Spleen (tissue), 11 donors: Measurements from ENCODE around the gene TENM3. TPM values are rescaled to one million over a fixed set of nuclear protein-coding genes. Genes with fewer than 3 reads are reported as not detected.

ENCODE experiments used
- DNase-seq: peaks from one replicate; pipeline ENCODE4 v3.0.0-alpha.2; 2020
- H3K27ac ChIP-seq, 8 donors: fragments of 200-600 bp; sonication (generic) in 7 of 8; 1 replicate in 4 of 8; 2 replicates in 4 of 8; pipeline versions ENCODE4 v1.5.0 to v1.8.0; 2016 to 2021; ENCODE audit warnings: inconsistent platforms in 4 of 8, mild to moderate bottlenecking in 4 of 8, moderate library complexity in 1 of 8
- H3K27me3 ChIP-seq, 7 donors: fragments of 200-600 bp; sonication (generic) in 6 of 7; replicated peaks in 1 of 7; 1 replicate in 4 of 7; 2 replicates in 3 of 7; pipeline versions ENCODE4 v1.5.0 to v1.8.0; 2016 to 2021; ENCODE audit warnings: inconsistent platforms in 3 of 7, mild to moderate bottlenecking in 1 of 7
- H3K36me3 ChIP-seq, 6 donors: fragments of 200-600 bp; sonication (generic) in 5 of 6; 1 replicate in 4 of 6; 2 replicates in 2 of 6; pipeline versions ENCODE4 v1.5.0 to v1.8.0; 2016 to 2021; ENCODE audit warnings: inconsistent platforms in 2 of 6
- H3K4me1 ChIP-seq, 6 donors: fragments of 200-600 bp; sonication (generic) in 5 of 6; 1 replicate in 3 of 6; 2 replicates in 3 of 6; pipeline versions ENCODE4 v1.5.0 to v1.8.0; 2016 to 2021; ENCODE audit warnings: inconsistent platforms in 3 of 6
- H3K4me3 ChIP-seq, 8 donors: fragments of 200-600 bp; sonication (generic) in 7 of 8; 1 replicate in 4 of 8; 2 replicates in 4 of 8; pipeline versions ENCODE4 v1.5.0 to v1.8.0; 2016 to 2021; ENCODE audit warnings: inconsistent platforms in 4 of 8, mild to moderate bottlenecking in 4 of 8, moderate library complexity in 2 of 8
- H3K9me3 ChIP-seq, 8 donors: fragments of 200-600 bp; sonication (generic) in 7 of 8; 1 replicate in 4 of 8; 2 replicates in 4 of 8; pipeline versions ENCODE4 v1.5.0 to v1.8.0; 2016 to 2021; ENCODE audit warnings: inconsistent platforms in 4 of 8
- POLR2A ChIP-seq, 3 donors: fragments of 450-650 bp; IDR thresholded peaks; one replicate each; pipeline ENCODE4 v1.5.1; 2017; ENCODE audit warnings: antibody characterized with exemption in 3 of 3, mild to moderate bottlenecking in 1 of 3
- POLR2AphosphoS5 ChIP-seq, 3 donors: sonication (generic); formaldehyde crosslinking; IDR thresholded peaks; one replicate each; pipeline ENCODE4 v1.5.1; 2017; ENCODE audit warnings: antibody characterized with exemption in 3 of 3
- WGBS, 5 donors: extraction: QIAGEN DNeasy Blood & Tissue Kit in 3 of 5; methylation state at CpG; one replicate each; pipeline versions ENCODE4 v1.1.5 to v1.1.7; 2013 to 2018; 5-methylcytosine and 5-hydroxymethylcytosine counted together
- intact Hi-C: fragments of 100-400 bp; cut with DNase I; formaldehyde crosslinking; loops from one replicate; pipeline ENCODE4 v1.15.0; 2023; ENCODE audit warnings: low total_unique reads
- polyA plus RNA-seq, 3 donors: library from polyadenylated mRNA; stranded (reverse); fragments of 200-250 nt; gene quantifications; one replicate each; pipeline ENCODE4 v1.2.1, GENCODE V29; 2013
- total RNA-seq, 7 donors: library from RNA; depleted of rRNA in 3 of 7; stranded (reverse); fragments of >200 nt in 3 of 7; fragmentation: NEBNext Ultra II Directional in 4 of 7; extraction: Animal tissue kit (Norgen Biotek cat#: 25700) in 4 of 7; gene quantifications; one replicate each; pipeline versions ENCODE4 v1.1.0 to v1.2.1, GENCODE V29; 2016 to 2021
- TF ChIP-seq, protein P1 (sequence below), 11 experiments: fragments of 200-600 bp in 7 of 11; fragments of 450-650 bp in 4 of 11; sonication (generic) in 4 of 11; IDR thresholded peaks in 8 of 11; conservative IDR thresholded peaks in 3 of 11; 1 replicate in 7 of 11; 2 replicates in 4 of 11; pipeline versions ENCODE4 v1.4.0 to v1.8.0; 2016 to 2021; ENCODE audit warnings: antibody characterized with exemption in 11 of 11, inconsistent platforms in 4 of 11, mild to moderate bottlenecking in 1 of 11
- donor health status: healthy with polysubstance abuse.
- donor health status: DM: no; HTN: no; CAD: no; lungs with moderate emphysema.
- donor health status: DM: no; HTN: no; CAD: no.
- donor health status: Bipolar disorder and iron deficiency.
- donor health status: healthy.
- donor health status: DM: no; HTN: no; CAD: no.
- donor health status: DM: yes; HTN: yes; CAD: no.

The TENM3 gene
- total and polyA plus RNA-seq, 10 donors: 0.37 to 45.6 (median 17.7) TPM

DNA sequence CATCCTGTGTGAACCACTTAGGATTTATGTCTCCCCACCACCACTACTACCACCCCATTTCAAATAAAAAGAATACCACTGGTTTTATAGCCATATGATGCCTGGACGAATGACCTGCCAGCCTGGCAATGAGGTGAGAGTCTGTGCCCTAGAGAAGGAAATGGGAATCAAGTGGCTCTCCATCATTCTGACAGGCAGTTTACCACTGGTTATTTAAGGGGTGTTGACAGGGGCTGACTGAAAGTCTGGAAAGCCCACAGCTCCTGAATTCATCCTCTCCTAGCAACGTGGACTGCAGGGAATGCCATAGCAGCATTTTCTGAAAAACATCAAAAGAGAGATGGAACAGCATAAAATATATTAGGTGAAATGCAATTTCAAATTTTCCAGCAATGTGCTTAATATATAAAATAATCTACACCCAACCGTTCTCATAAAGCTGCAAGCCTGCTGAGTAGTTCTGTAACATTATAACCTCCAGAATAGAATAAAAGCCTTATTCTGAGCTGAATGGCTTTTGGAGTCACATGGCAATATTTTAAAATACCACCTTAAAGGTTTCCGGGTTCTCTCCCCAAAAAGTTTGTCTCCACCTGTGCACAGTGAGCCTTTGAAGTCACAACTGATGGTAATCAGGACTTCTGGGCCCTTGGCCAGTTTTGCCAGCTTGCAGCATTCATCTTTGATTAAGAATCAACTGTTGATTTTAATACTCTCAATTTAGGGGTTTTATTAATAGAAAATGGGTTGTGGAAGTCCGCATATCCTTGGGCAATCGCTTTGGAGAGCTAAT, 552.4 kb downstream of the TENM3 start:
- WGBS, 5 donors: 64 to 76% (median 71%) methylated on average over 6 of the region's 6 CpGs
- no peak for DNase-seq
- peaks cover 0 to 12% (median 0%) of the 10 kb centered on the region in 7 donors for H3K27me3 ChIP-seq
- intact Hi-C loops: no loop called here
- no peak overlapping the region for H3K4me3 ChIP-seq
- H3K4me1 ChIP-seq: no peaks in the 10 kb centered on the region
- peaks cover 0 to 11% (median 0%) of the 10 kb centered on the region in 6 donors for H3K36me3 ChIP-seq
- H3K9me3 ChIP-seq: peaks cover 0 to 11% (median 0%) of the 10 kb centered on the region in 8 donors
- H3K27ac ChIP-seq: no peak overlapping the region
- TF ChIP-seq POLR2AphosphoS5 (IDR thresholded peaks at IDR 0.05) (no peak), POLR2A (IDR thresholded peaks at IDR 0.05) (no peak)
- TF ChIP-seq, protein P1, sequence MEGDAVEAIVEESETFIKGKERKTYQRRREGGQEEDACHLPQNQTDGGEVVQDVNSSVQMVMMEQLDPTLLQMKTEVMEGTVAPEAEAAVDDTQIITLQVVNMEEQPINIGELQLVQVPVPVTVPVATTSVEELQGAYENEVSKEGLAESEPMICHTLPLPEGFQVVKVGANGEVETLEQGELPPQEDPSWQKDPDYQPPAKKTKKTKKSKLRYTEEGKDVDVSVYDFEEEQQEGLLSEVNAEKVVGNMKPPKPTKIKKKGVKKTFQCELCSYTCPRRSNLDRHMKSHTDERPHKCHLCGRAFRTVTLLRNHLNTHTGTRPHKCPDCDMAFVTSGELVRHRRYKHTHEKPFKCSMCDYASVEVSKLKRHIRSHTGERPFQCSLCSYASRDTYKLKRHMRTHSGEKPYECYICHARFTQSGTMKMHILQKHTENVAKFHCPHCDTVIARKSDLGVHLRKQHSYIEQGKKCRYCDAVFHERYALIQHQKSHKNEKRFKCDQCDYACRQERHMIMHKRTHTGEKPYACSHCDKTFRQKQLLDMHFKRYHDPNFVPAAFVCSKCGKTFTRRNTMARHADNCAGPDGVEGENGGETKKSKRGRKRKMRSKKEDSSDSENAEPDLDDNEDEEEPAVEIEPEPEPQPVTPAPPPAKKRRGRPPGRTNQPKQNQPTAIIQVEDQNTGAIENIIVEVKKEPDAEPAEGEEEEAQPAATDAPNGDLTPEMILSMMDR (IDR thresholded peaks at IDR 0.05 in 8 of 11, conservative IDR thresholded peaks at IDR 0.05 in 3 of 11): no peak

DNA sequence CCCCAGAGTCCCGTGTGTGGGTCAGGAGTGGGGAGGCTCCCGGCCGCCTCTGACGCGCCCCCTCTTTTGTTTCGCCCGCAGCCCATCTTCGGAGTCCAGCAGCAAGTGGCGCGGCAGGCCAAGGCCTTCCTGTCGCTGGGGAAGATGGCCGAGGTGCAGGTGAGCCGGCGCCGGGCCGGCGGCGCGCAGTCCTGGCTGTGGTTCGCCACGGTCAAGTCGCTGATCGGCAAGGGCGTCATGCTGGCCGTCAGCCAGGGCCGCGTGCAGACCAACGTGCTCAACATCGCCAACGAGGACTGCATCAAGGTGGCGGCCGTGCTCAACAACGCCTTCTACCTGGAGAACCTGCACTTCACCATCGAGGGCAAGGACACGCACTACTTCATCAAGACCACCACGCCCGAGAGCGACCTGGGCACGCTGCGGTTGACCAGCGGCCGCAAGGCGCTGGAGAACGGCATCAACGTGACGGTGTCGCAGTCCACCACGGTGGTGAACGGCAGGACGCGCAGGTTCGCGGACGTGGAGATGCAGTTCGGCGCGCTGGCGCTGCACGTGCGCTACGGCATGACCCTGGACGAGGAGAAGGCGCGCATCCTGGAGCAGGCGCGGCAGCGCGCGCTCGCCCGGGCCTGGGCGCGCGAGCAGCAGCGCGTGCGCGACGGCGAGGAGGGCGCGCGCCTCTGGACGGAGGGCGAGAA, 556.5 kb downstream of the TENM3 start:
- H3K27me3 ChIP-seq: peaks cover 0 to 12% (median 0%) of the 10 kb centered on the region in 7 donors
- intact Hi-C loops: loop anchor here (10.0 kb wide), 2 partner anchors 125 to 325 kb away; no protein-coding TSS in a partner anchor
- H3K4me3 ChIP-seq: no peak overlapping the region
- TF ChIP-seq POLR2A (IDR thresholded peaks at IDR 0.05) (no peak), POLR2AphosphoS5 (IDR thresholded peaks at IDR 0.05) (no peak)
- TF ChIP-seq, protein P1 (IDR thresholded peaks at IDR 0.05 in 8 of 11, conservative IDR thresholded peaks at IDR 0.05 in 3 of 11): no peak
- no peak overlapping the region for H3K27ac ChIP-seq
- H3K9me3 ChIP-seq: peaks cover 0 to 11% (median 0%) of the 10 kb centered on the region in 8 donors
- DNase-seq: no peak
- 94 to 97% (median 95%) methylated on average over 63 to 85 of the region's 85 CpGs for WGBS, 5 donors
- no peaks in the 10 kb centered on the region for H3K4me1 ChIP-seq
- H3K36me3 ChIP-seq: peaks cover 0 to 7% (median 0%) of the 10 kb centered on the region in 6 donors

DNA sequence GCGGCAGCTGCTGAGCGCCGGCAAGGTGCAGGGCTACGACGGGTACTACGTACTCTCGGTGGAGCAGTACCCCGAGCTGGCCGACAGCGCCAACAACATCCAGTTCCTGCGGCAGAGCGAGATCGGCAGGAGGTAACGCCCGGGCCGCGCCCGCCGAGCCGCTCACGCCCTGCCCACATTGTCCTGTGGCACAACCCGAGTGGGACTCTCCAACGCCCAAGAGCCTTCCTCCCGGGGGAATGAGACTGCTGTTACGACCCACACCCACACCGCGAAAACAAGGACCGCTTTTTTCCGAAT, 557.0 kb downstream of the TENM3 start:
- DNase-seq: no peak
- Histone ChIP-seq H3K9me3 (peaks cover 0 to 11% (median 0%) of the 10 kb centered on the region in 8 donors), H3K4me1 (no peaks in the 10 kb centered on the region), H3K27me3 (peaks cover 0 to 11% (median 0%) of the 10 kb centered on the region in 7 donors), H3K4me3 (no peak overlapping the region), H3K36me3 (peaks cover 0 to 7% (median 0%) of the 10 kb centered on the region in 6 donors), H3K27ac (no peak overlapping the region)
- 85 to 93% (median 90%) methylated on average over 29 of the region's 29 CpGs for WGBS, 5 donors
- no peak for TF ChIP-seq POLR2AphosphoS5 (IDR thresholded peaks at IDR 0.05)
- TF ChIP-seq, protein P1 (IDR thresholded peaks at IDR 0.05 in 8 of 11, conservative IDR thresholded peaks at IDR 0.05 in 3 of 11): no peak
- TF ChIP-seq POLR2A (IDR thresholded peaks at IDR 0.05): no peak
- intact Hi-C loops: loop anchor here (10.0 kb wide), 2 partner anchors 125 to 325 kb away; no protein-coding TSS in a partner anchor

DNA sequence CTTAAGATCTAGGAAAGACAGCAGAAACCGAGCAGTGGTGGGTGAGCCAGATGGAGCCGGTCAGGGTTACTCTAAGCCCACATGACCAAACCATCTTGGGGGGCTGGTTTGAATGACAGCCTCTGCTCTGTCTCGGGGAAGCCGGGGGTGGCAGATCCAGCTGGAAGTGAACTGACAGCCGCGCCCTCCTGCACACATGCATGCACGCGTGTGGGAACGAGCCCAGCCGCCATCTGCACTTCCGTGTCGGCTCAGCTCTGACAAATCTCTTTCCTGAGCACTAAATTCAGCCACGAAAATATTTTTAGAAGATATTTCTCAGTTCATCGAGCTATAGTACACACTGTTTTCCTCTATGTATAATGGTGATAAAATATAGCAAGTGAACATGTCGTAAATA, 558.4 kb downstream of the TENM3 start:
- no peak for DNase-seq
- peaks cover 0 to 11% (median 0%) of the 10 kb centered on the region in 8 donors for H3K9me3 ChIP-seq
- no peak overlapping the region for H3K4me3 ChIP-seq
- WGBS, 5 donors: 80 to 88% (median 86%) methylated on average over 15 of the region's 15 CpGs
- intact Hi-C loops: loop anchor here (10.0 kb wide), 2 partner anchors 123 to 327 kb away; no protein-coding TSS in a partner anchor
- peaks cover 0 to 7% (median 0%) of the 10 kb centered on the region in 6 donors for H3K36me3 ChIP-seq
- no peak overlapping the region for H3K27ac ChIP-seq
- H3K4me1 ChIP-seq: peaks cover 0 to 7% (median 6%) of the 10 kb centered on the region in 6 donors
- TF ChIP-seq POLR2A (IDR thresholded peaks at IDR 0.05) (no peak), POLR2AphosphoS5 (IDR thresholded peaks at IDR 0.05) (no peak)
- TF ChIP-seq, protein P1 (IDR thresholded peaks at IDR 0.05 in 8 of 11, conservative IDR thresholded peaks at IDR 0.05 in 3 of 11): no peak
- H3K27me3 ChIP-seq: peaks cover 0 to 18% (median 0%) of the 10 kb centered on the region in 7 donors
